DOHH2 (cell line): Measurements from ENCODE around the gene RMI2.

ENCODE experiments used
- EZH2phosphoT487 ChIP-seq: fragments of 200-600 bp; sonication (generic); IDR thresholded peaks from 2 replicates; pipeline ENCODE4 v1.6.1; 2017; ENCODE audit warnings: borderline replicate concordance, mild to moderate bottlenecking, antibody characterized with exemption, low read length, moderate library complexity, mixed read lengths
- TF ChIP-seq, protein P1 (sequence below): fragments of 200-600 bp; sonication (generic); IDR thresholded peaks from one replicate; pipeline ENCODE4 v1.5.1; 2014; ENCODE audit warnings: antibody characterized with exemption, mild to moderate bottlenecking, low read depth, low read length; ENCODE audit not compliant: poor library complexity, severe bottlenecking

DNA sequence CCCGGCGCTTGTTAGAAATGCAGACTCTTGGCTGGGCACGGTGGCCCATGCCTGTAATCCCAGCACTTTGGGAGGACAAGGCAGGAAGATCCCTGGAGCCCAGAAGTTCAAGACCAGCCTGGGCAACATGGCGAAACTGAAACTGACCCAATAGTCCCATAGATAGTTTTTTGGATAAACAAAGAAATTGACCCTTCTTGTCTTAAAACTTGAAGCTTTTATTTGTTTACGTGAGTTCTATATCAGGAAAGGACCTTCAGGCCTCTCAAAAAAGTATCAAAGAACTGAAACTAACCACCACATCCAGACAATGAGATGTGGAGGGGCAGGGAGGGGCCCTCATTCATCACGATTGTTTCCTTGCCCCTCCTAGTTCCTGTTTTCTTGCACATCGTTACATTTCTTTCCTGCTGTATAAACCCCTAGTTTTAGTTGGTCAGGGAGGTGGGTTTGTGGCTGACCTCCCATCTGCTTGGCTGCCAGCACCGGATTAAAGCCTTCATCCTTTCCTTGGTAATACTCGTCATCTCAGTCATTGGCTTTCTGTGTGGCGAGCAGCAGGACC lies 34.2 kb upstream of the RMI2 start:
- TF ChIP-seq, protein P1, sequence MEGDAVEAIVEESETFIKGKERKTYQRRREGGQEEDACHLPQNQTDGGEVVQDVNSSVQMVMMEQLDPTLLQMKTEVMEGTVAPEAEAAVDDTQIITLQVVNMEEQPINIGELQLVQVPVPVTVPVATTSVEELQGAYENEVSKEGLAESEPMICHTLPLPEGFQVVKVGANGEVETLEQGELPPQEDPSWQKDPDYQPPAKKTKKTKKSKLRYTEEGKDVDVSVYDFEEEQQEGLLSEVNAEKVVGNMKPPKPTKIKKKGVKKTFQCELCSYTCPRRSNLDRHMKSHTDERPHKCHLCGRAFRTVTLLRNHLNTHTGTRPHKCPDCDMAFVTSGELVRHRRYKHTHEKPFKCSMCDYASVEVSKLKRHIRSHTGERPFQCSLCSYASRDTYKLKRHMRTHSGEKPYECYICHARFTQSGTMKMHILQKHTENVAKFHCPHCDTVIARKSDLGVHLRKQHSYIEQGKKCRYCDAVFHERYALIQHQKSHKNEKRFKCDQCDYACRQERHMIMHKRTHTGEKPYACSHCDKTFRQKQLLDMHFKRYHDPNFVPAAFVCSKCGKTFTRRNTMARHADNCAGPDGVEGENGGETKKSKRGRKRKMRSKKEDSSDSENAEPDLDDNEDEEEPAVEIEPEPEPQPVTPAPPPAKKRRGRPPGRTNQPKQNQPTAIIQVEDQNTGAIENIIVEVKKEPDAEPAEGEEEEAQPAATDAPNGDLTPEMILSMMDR: no peak
- TF ChIP-seq EZH2phosphoT487: no peak
